HG03039 (cell line): Measurements from ENCODE around the gene CAD.
A peak's percentile ranks its signal among the peaks of the same experiment; 100 is the strongest.
"Not testable (repeated sequence)": the region's sequence is repeated elsewhere in the genome, so short reads cannot be mapped to it uniquely, and the experiment has no call there.

Source experiments
- ATAC-seq: cut with Tn5 transposase; IDR thresholded peaks from one replicate; pipeline ENCODE4 v1.9.1; 2021; ENCODE audit warnings: mild to moderate bottlenecking, moderate library complexity; ENCODE audit not compliant: unreplicated experiment

CAD gene

GRCh38 chr2:27198068-27198467, 19.1 kb upstream of the CAD start:
- not testable (repeated sequence) for ATAC-seq

GRCh38 chr2:27198627-27199026, 18.5 kb upstream of the CAD start:
- ATAC-seq, result no peak

DNA sequence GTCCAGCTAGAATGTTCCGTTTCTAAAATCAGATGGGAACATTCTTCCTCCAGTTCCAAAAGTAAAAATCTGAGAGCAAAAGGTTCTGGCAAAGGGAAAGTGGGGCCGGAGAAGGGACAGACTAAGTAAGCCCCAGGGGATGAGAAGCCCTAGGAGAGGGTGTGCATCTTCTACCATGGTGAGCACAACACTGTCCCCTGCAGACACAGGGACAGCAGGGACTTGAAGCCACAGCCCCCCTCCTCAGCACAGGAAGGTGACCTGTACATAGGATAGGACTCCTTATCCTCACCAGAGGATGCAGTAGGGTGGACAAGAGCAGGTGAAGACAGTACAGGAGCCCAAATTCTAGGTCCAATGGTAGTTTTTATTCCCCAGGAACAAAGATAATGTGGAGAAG, 17.9 kb upstream of the CAD start:
- ATAC-seq, result no peak

DNA sequence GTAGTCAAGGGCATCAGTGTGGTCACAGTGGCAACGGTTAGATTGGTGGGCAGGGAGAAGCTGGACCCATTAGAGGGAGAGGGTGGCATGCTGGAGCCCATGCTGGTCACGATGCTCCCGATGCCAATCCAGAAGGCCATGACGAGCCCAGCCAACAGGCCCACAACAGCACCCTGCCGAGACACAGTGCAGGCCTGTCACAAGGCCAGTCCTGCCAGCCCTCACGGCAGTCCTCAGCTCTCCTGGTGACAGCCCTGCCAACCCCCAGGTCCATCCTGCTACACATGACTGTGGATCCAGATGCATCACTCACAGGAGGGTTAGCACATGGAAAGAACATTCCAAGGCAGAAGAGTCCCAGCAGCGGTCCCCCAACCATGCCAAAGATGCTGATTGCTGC, 15.5 kb upstream of the CAD start:
- no peak for ATAC-seq

DNA sequence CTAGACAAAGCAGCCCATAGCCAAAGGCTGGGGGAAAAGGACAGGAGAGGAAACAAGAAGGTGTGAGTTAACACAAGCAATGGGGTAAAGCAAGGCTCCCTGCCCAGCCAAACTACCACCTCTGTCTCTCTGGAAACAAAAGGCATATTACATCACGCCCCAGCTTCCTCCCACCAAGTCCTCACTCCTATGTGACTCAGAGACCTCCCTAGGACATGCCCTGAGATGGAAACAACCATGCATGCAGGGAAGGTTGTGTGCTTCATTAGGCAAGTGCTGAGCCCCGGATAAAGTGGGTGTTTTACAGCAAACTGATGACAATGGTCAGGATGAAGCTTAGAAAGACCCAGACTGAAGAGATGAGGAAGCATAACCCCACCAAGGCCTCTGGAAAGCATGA, 14.3 kb upstream of the CAD start:
- ATAC-seq, result no peak

GRCh38 chr2:27203741-27204140, 13.4 kb upstream of the CAD start:
- no peak for ATAC-seq

GRCh38 chr2:27204566-27204965, 12.6 kb upstream of the CAD start:
- ATAC-seq, result no peak

DNA sequence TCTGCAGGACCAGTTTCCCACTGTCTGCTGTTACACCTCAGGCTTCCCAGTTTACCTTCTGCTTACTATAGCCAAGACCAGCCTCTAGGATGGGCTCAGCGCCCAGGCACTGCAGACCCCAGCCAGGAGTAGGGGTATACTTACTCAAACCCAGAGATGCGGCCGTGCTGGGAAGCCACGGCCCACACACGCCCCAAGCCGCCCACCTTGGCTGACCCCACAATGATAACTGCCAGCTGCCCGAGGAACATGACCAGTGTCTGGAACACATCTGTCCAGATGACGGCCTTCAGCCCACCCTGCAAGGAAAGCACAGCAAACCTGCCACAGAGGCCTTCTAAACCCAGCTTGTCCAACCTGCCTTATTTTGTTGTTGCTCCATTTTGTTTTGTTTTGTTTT, 12.0 kb upstream of the CAD start:
- no peak for ATAC-seq

DNA sequence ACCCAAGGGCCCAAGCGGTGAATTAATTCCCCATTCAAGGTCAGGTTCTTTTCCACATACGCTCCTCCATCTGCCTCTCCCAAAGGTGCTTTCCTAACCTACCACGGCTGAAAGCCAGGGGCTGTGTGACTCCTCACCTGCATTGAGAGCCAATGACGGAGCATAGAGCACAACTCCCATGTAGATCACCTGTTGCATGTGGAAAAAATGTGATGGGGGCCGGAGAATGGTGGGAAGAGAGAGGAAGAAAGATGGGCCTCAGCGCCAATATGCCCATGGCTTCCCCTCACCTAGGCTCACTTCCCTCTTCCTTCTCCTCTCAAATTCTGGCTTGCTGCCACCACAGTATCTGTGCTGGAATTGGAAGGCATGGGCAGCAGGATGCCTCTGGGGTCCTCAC, 10.8 kb upstream of the CAD start:
- no peak for ATAC-seq

- no peak for ATAC-seq
Measured at GRCh38 chr2:27208486-27209050, 8.6 kb upstream of the CAD start.

GRCh38 chr2:27209621-27210401, 7.4 kb upstream of the CAD start:
- ATAC-seq, result no peak

GRCh38 chr2:27211241-27211942, 5.8 kb upstream of the CAD start:
- no peak for ATAC-seq

DNA sequence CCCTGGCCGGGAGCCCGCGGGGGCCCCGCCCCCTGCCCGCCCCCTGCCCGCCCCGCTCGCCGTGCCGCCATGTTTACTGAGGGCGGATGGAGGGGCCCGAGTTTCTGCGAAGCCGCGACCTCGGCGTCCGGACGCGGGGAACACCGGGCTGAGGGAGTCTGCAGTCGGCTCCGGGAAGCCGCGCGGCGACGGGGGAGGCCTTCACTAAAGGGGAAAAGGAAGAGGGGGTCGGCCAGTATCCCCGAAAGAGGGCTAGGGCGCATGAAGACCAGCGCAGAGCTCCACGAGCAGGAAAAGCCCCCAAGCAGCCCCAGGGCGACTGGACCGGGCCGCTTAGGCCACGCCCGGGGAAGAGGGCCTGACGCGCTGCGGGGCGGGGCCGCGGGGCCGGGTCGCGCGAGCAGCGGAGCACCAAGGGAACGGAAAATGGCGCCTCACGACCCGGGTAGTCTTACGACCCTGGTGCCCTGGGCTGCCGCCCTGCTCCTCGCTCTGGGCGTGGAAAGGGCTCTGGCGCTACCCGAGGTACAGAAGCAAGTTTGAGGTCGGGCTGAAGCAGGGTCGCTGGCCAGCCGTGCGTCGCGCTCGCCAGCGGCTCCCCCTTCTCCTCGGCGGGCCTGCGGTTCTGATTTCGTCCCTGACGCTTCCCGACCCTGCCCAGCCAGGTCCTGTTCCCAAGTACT, 5.1 kb upstream of the CAD start, which contains the start of the genes ATRAID and SLC5A6:
TSS of gene ATRAID (plus strand) at position 99 of the 683 bp plus-strand sequence. CDS start at position 427, 328 bp downstream.
TSS of gene SLC5A6 (minus strand) at position 326 of the 683 bp plus-strand sequence. CDS start 4,618 bp downstream, outside the sequence.
- ATAC-seq, result peak; percentile 84

DNA sequence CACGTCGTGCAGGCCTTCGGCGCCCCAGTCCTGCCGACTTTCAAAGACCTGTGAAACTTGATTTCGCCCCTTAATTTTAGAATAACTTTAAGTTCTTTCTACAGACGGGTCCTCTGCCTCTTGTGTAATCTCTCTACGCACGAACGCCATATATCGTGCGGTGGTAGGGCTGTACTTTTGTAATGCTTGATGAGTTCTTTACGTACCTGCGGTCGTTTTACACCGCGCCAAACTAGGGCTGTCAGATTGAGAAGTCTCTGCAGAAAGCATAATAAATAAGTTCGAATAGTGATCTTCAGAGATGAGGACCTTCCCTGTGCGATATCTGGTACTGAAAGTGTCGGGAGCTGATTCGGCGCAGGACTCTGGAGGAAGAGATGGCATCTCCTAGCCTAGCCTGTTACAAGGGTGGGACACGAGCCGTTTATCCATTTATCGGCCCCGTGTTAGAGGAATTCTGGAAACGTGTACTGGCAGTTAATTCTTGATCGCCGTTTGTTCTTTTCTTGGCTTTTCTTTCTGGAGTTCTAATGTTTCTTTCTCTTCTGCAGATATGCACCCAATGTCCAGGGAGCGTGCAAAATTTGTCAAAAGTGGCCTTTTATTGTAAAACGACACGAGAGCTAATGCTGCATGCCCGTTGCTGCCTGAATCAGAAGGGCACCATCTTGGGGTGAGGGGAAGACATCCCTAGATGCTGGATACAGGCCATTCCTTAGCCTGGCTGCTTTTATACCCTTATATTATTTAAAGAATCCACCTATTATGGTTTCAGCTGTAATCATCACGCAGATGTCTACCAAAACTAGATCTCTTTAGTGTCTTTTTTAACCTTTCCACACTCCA, 4.3 kb upstream of the CAD start:
- no peak for ATAC-seq

- ATAC-seq, result no peak
Measured at GRCh38 chr2:27214941-27215340, 2.2 kb upstream of the CAD start.

GRCh38 chr2:27216416-27217137, 592 bp upstream of the CAD start:
- ATAC-seq, result no peak

GRCh38 chr2:27218614-27219013, 1.4 kb downstream of the CAD start:
- no peak for ATAC-seq

DNA sequence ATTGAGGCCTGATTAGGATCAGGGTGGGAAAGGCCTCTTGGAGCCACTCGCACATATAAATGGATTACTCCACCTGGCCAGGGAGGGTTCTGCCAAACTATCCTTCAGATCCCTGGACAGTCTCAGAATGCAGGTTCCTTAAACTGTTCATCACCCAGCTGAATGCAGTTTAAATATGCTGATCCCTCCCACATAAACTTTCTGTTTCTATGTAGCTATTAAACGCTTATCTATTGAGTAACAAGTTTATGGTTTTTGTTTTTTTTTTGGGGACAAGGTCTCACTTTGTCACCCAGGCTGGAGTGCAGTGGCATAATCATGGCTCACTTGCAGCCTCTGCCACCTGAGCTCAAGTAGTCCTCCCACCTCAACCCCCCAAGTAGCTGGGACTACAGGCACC, 1.9 kb downstream of the CAD start:
- ATAC-seq, result no peak

GRCh38 chr2:27220091-27220490, 2.9 kb downstream of the CAD start:
- no peak for ATAC-seq

DNA sequence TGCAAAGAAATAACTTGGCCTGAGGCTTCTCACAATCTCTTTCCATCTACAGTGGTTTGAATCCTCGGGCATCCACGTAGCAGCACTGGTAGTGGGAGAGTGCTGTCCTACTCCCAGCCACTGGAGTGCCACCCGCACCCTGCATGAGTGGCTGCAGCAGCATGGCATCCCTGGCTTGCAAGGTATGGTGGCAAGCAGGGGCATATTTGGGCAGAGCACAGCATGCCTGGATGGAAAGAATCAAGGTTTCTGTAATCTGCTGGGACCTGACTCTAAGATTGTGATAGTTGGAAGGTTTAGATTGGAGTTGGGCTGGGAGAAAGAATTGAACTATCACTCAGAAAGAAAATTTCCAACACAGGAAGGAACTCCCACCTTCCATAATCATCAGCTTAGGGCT, 4.0 kb downstream of the CAD start:
- no peak for ATAC-seq
